HG02943 (cell line): ENCODE data around the gene EIF4E3.
A peak's percentile ranks its signal among the peaks of the same experiment; 100 is the strongest.

Experiments
- ATAC-seq: cut with Tn5 transposase; IDR thresholded peaks from one replicate; pipeline ENCODE4 v1.9.1; 2021; ENCODE audit warnings: mild to moderate bottlenecking, low read depth, moderate library complexity; ENCODE audit not compliant: unreplicated experiment

Gene EIF4E3

DNA sequence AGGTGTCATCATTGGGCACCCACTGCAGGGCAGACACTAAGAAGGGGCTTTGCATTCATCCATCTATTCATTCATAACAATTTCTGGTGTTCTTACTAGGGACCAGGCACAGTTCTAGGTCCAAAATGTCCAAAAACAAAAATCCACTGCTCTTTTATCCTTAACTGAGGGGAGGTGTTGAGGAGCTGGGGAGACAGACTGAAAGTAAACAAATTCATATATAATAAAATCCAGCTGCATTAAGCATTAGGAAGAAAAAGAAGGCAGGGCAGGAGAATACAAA lies 1.1 kb downstream of the EIF4E3 start:
- no peak for ATAC-seq

GRCh38 chr3:71723452-71724170 lies 1.6 kb downstream of the EIF4E3 start:
- no peak for ATAC-seq

DNA sequence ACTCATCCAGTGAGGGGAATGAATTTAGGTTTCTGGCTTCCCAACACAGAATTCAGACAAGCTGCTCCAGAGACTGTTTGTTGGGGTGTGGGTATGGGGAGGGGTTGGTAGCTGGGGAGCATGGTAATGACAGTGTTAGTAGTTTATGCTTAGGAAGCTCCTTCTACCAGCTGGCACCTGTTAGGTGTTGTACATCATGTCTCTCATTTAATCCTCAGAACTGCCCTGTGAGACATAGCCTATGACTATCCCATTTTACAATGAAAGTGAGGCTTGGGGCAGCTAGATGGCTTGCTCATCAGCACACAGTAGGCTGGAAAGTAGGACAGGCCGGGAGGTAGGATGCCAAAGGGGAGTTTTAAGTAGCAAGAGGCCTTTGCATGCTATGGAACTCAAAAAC lies 2.5 kb downstream of the EIF4E3 start:
- ATAC-seq, result no peak

- no peak for ATAC-seq
These were observed 3.5 kb downstream of the EIF4E3 start for GRCh38 chr3:71721651-71722157.

GRCh38 chr3:71721002-71721401 lies 4.2 kb downstream of the EIF4E3 start:
- ATAC-seq, result no peak

DNA sequence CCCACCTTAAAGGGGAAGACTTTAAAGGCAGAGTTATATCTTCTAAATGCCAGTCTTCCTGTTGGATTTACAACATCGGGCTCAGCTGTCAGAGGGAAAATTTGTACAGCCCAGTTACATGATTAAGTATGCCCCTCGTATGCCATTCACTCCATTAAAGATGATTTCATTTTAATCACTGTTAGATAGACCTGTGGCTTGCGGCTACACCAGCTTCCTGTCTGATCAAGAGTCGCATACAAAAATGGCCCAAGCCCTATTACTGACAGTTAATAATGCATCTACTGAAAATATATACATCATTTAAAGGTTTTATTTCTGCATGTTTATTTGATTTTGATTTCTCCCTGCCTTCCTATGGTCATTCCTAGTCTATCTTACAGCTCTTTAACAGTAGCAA lies 7.1 kb downstream of the EIF4E3 start:
- ATAC-seq, result no peak

- no peak for ATAC-seq
These were observed 10.6 kb downstream of the EIF4E3 start for GRCh38 chr3:71714595-71714994.

DNA sequence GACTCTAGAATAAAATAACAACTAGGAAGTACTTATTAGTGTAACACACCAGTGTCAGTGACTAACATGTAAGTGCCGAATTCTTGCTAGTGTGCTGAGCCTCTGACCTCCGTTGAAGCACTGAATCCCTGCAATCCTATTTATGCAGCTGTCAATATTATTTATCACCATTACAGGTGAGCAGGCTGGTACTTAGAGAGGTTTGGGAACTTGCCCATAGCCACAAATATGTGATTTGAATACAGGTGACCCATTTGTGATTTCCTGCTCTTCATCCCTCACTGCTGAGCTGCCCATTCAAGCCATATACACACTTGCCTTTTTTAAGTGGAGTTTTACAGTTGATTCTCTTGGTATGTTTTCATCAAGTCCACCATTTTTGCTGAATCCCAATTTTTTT lies 12.2 kb downstream of the EIF4E3 start:
- no peak for ATAC-seq

DNA sequence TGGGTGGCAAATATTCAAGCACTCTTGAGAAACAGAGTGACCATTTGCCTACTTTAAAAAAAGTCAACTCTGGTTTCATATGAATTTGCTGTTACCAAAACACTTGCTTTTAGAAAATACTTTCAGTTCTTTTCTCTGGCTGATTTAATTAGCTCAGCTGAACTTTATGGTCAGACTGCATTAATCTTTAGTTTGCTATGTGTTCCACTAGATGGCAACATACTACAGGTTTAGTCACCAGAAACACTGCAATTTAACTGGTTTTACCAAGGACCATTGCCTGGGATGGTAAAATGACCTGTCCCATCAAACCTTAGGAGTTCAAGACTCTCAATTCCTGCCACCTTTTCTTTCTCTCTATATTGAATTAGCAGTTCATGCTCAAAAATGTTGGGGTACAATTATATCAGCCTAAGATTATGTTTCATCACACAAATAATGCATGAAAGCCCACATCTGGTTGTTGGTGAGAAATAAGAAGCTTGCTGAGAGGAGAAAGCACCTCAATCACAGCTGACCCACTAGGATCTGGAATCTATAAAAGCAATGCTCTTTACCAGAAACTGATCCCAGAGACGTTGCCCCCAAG lies 14.2 kb downstream of the EIF4E3 start:
- ATAC-seq, result peak; percentile 63

GRCh38 chr3:71709908-71710511 lies 15.2 kb downstream of the EIF4E3 start:
- no peak for ATAC-seq

GRCh38 chr3:71708476-71709105 lies 16.6 kb downstream of the EIF4E3 start:
- ATAC-seq, result no peak

- ATAC-seq, result no peak
These were observed 17.6 kb downstream of the EIF4E3 start for GRCh38 chr3:71707595-71707994.

DNA sequence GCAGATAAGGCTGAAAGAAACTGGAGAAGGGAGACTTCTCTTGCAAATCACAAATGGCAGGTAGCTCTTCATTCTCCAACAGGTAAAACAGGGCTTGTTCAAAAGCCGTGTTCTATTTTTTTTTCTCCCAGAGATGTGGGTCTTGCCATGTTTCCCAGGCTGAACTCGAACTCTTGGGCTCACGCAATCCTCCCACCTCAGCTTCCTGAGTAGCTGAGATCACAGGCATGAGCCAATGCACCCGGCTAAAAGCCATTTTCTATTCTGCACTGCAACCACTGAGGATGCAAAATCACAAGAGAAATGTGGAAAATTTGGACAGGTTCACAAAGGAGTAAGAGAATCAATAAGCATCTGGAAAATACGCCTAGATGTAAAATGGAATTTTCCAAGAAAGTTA lies 19.5 kb downstream of the EIF4E3 start:
- ATAC-seq, result no peak

DNA sequence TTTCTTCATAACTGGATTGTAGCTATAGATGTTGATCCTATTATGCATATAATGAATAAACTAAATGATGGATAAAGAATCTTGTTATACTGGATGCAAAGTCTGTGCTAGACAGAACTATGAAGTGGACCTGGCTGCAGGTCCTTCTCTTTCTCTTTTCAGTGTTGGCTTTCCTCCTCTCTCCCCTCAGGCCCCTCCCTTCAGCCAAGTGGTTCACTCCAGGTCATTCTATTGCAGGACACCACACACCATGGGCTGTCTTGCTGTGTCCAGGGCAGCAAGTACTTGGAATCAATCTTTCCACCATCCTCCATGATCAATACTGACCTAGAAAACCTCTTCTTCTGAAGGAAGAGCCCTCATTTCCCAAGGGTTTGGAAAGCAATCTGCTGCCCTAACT lies 20.3 kb downstream of the EIF4E3 start:
- no peak for ATAC-seq

DNA sequence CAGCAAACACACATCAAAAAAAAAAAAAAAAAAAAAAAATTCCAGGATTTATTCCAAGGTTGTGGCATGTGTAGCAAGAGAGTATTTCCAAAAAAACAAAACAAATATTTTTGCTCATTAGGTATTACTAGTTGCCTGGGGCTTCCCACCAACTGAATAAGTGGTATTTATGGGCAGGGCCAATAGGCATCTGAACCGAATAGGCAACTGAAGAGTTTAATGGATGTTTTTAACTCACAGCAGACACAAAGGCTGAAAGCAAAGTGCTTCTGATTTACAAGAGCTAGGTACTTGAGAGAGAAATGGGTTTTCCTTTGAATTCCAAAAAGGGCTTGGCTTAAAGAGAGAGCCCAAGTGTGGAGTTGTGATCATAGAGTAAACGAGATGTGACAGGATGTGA lies 21.4 kb downstream of the EIF4E3 start:
- ATAC-seq, result no peak

DNA sequence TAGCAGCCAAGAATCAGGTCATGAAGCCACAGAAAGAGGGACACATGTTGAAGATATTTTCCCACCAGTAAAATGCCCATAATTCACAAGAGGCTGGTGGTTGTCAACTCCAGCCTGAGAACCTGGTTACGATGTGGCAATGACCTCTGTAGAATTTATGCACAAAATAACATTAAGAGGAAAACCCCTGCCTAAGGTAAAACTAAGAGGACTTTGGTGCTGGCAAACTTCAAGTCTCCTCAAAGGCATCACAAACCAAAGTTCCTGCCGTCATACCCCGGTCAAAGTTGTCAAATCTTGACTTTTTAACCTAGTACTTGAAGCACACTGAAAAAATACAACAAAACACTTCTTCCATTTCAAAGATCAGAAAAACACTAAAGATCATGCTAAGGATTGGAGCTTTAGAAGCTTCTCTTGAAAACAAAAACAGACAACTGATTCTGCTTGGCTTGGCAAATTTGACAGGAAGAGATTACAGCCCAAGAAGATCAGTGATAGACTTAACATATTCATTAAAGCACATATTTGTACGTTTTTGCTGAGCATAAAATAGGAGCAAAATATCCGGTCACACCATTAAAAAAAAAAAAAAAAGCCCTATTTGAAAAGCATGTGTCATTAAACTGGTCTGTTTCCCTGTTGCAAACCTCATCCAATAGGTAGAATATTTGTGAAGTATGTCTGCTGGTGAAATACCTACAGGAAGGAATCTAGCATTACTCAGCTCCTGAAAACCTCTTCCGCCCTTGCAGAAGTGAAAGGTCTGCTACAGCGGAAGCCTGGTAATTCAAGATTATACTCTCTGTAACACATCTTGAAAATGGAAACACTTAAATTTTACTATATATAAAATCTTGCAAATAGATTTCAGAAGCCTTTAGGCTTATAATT lies 22.8 kb downstream of the EIF4E3 start:
- no peak for ATAC-seq

GRCh38 chr3:71701251-71701762 lies 23.9 kb downstream of the EIF4E3 start:
- ATAC-seq, result no peak

- ATAC-seq, result no peak
These were observed 30.2 kb downstream of the EIF4E3 start for GRCh38 chr3:71695000-71695482.

DNA sequence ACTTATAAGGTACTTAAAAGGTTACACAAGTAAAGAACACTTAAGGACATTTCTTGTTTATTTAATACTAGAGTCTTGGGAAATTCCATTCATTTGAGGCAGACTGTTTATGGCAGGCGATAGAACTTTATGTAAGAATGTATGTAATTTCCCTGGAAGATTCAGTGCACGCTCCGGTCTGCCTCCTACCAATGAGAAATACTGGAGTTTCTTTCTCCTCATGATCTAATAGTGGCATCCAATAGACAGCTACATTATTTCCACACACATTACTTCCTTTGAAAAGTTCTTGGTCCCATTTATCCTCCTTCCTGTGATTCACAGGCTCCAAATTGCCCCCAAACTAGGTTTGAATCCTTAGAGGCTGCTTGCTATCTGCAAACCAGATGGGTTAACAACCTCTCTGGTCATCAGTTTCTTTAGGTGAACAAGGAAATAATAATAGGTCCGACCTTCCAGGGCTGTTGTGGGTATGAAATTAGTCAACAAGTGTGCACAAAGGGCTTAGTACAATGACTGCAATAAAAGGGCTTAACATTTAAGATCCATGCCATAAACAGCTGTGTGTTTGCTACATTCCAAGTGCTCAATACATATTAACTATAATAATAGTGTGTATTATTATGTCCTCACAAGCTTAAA lies 30.7 kb downstream of the EIF4E3 start:
- ATAC-seq, result no peak

- ATAC-seq, result no peak
These were observed 31.6 kb downstream of the EIF4E3 start for GRCh38 chr3:71693641-71694040.
